Fibroblast of mammary gland (primary cell): ENCODE measurements around the gene EEPD1.

Experiments used
- DNase-seq: peaks from one replicate; pipeline ENCODE4 v3.0.0-alpha.2; 2010; ENCODE audit warnings: low read depth
- H3K4me3 ChIP-seq: 2 replicates; pipeline ENCODE4 v1.5.1; 2011; ENCODE audit warnings: low read depth, mild to moderate bottlenecking, low read length, moderate library complexity; ENCODE audit not compliant: control insufficient read depth
- TF ChIP-seq, protein P1 (sequence below): conservative IDR thresholded peaks from 2 replicates; pipeline ENCODE4 v1.5.1; 2011; ENCODE audit warnings: low read depth, low read length, inconsistent platforms; ENCODE audit not compliant: control insufficient read depth, insufficient read depth

The EEPD1 gene

GRCh38 chr7:36264123-36264801 lies 111.2 kb downstream of the EEPD1 start:
- DNase-seq: peak; percentile 11
- no peak overlapping the region for H3K4me3 ChIP-seq
- TF ChIP-seq, protein P1, sequence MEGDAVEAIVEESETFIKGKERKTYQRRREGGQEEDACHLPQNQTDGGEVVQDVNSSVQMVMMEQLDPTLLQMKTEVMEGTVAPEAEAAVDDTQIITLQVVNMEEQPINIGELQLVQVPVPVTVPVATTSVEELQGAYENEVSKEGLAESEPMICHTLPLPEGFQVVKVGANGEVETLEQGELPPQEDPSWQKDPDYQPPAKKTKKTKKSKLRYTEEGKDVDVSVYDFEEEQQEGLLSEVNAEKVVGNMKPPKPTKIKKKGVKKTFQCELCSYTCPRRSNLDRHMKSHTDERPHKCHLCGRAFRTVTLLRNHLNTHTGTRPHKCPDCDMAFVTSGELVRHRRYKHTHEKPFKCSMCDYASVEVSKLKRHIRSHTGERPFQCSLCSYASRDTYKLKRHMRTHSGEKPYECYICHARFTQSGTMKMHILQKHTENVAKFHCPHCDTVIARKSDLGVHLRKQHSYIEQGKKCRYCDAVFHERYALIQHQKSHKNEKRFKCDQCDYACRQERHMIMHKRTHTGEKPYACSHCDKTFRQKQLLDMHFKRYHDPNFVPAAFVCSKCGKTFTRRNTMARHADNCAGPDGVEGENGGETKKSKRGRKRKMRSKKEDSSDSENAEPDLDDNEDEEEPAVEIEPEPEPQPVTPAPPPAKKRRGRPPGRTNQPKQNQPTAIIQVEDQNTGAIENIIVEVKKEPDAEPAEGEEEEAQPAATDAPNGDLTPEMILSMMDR: no peak

DNA sequence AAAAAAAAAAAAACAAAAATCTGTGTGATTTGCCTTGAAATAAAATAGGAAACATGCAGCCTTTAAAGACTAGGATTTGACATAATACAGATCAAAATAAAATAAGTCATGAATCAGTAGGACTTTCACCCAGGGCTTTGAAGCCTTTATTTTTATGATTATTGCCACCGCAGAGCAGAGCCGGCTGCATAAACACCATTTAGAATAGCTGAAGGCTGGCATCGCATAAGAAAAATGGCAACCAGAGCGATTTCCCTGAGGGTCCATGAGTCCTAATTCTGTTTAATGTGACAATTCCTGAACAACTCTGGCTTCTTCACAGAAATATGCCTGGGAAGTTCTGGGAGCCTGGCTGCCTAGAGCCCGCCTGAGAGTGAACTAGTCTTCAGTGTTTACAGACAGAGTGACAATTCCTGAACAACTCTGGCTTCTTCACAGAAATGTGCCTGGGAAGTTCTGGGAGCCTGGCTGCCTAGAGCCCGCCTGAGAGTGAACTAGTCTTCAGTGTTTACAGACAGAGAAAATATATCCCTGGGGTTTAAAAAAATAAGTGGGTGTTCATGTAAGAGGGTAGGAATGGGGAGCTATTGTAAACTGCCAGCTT lies 112.0 kb downstream of the EEPD1 start:
- no peak for DNase-seq
- TF ChIP-seq, protein P1: no peak
- no peak overlapping the region for H3K4me3 ChIP-seq

DNA sequence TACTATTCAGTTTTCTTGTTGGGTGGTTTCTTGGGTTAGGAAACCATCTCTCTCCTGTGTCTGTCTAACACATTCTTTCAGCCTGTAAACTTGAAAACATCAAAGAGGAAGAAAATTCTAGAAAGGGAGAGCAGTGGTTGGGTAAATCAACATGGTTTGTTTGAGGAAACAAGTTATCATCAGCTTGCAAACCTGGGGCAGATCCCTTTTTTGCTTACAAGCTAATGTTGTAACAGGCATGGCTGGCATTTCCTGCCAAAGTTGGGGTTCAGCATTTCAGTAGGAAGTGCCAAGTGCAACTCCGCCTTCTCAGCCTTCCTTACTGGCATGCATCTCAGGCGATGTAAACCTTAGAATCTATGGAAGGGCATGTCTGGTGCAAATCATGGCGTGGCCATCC lies 112.6 kb downstream of the EEPD1 start:
- H3K4me3 ChIP-seq: no peak overlapping the region
- no peak for DNase-seq
- TF ChIP-seq, protein P1: no peak

- no peak overlapping the region for H3K4me3 ChIP-seq
- DNase-seq: no peak
- TF ChIP-seq, protein P1: no peak
These were observed 113.1 kb downstream of the EEPD1 start for GRCh38 chr7:36266190-36266589.

DNA sequence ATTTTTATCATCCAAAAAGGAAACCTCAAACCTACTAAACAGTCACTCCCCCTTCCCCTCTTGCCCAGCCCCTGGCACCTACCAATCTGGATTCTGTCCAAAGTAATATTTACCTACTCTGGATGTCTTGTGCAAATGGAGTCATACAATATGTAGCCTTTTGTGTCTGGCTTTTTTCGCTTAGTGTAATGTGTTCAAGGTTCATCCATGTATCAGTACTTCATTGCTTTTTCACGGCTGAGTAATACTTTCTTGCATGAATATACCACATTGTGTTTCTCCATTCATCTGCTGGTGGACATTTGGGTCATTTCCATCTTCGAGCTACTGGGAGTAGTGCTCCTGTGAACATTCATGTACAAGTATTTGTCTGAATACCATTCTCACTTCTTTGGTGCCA lies 113.6 kb downstream of the EEPD1 start:
- H3K4me3 ChIP-seq: no peak overlapping the region
- TF ChIP-seq, protein P1: no peak
- DNase-seq: no peak

- TF ChIP-seq, protein P1: no peak
- H3K4me3 ChIP-seq: no peak overlapping the region
- DNase-seq: no peak
These were observed 119.1 kb downstream of the EEPD1 start for GRCh38 chr7:36272211-36272566.
